B cell (primary cell): ENCODE data around the gene HNRNPLL.

Experiments
- CTCF ChIP-seq: fragments of 200-600 bp; IDR thresholded peaks from one replicate; pipeline ENCODE4 v1.8.0; 2022; ENCODE audit warnings: antibody characterized with exemption, mild to moderate bottlenecking
- EZH2 ChIP-seq: IDR thresholded peaks from 2 replicates; pipeline ENCODE4 v1.6.1; 2012; ENCODE audit warnings: borderline replicate concordance, low read depth, mild to moderate bottlenecking, moderate library complexity, low read length; ENCODE audit not compliant: insufficient read depth, poor library complexity, severe bottlenecking

GRCh38 chr2:38556006-38556801 lies 46.5 kb downstream of the HNRNPLL start:
- no peak for TF ChIP-seq CTCF
- no peak for TF ChIP-seq EZH2
